Measurements from ENCODE around the gene HSP90AB1. TPM values are rescaled to one million over a fixed set of nuclear protein-coding genes. Genes with fewer than 3 reads are reported as not detected.

HSP90AB1 gene
- total and polyA plus RNA-seq, 9 of the 15 experiments (the other 6 are each of a cell fraction or from before 2014, with no cell fraction given), result 1,780 to 3,358 (median 2,262) TPM

DNA sequence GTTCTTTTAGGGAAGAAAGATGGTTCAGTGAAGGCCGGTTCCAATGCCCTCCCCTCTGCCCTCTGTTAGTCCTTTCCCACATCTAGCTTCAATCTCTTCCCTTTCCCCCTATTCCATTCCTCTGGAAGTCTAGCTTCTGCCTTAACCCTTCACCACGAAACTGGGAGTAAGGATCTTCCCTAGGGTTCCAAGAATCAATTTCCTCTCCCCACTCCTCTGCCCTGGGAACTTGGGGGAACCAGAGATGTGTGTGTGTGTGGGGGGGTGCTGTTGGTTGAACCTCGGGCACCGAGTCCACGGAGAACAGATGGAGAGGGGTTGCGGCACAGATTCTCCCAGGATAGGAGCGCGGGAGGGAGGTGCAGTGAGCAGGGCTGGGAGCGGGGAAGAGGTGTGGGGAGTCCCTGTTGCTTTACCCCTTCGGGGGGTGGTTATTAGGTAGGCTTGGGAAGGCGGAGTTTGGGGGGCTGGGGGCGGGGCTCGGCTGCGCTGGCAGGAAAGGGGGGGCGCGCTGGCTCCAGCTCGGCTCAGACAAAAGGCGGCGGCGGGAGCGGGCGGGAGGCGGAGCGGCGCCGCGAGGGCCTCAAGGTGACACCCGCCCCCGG lies 23.1 kb downstream of the HSP90AB1 start, which contains the start of gene TMEM151B:
Gene TMEM151B (plus strand): TSS at position 530 of the 605 bp plus-strand sequence. CDS start 293 bp downstream, outside the sequence.
- H3K9ac ChIP-seq (ENCODE audit: insufficient read depth in 1 of 2, low read depth in 2 of 2, low read length in 2 of 2), result no peak within 1 kb of the TSS
- peaks cover 46 to 53% of the 10 kb centered on the region in 2 experiments for H3K27me3 ChIP-seq (ENCODE audit: control insufficient read depth in 2 of 2, insufficient read depth in 2 of 2, low read length in 2 of 2)
- DNase-seq (ENCODE audit: extremely low read depth in 1 of 4, low spot score in 3 of 4) (no peak), ATAC-seq (no peak), FAIRE-seq (no peak)
- 15% methylated on average over 10 of the region's 29 CpGs for WGBS (ENCODE audit: insufficient coverage, low coverage, missing lambda C conversion rate)
- BruUV-seq (replicated peaks), result no TSS peak
- peak within 1 kb of the TSS; percentile 21; the same call in 1 of the 2 replicates for H3K4me3 ChIP-seq
- H3K4me1 ChIP-seq (replicated peaks in 1 of 2; ENCODE audit: control insufficient read depth in 2 of 2, insufficient read depth in 2 of 2, low read length in 2 of 2), result peaks cover 0 to 20% of the 10 kb centered on the region in 2 experiments; a peak in 2 of 5 replicates
- in situ Hi-C loops (cut with MboI) (loop anchor here (5.0 kb wide), 1 partner anchor 72 kb away; the partner anchor contains the start of gene SPATS1), intact Hi-C loops (cut with micrococcal nuclease) (loop anchor here (2.0 to 5.0 kb wide), 2 partner anchors 173 to 187 kb away; no protein-coding TSS in a partner anchor)
- ChIA-PET POLR2A (interaction anchor here (0.6 to 4.7 kb wide), 6 partner anchors 9 to 132 kb away, joined by 3 to 24 read pairs (median 3); partner anchors contain the start of gene HSP90AB1), CTCF (ENCODE audit: low intra/inter-chr PET ratio) (interaction anchor here (4.6 kb wide), 1 partner anchor 68 kb away, joined by 61 read pairs; no protein-coding TSS in a partner anchor)
- no peaks in the 10 kb centered on the region for H3K9me1 ChIP-seq (ENCODE audit: control insufficient read depth, insufficient read depth, low read length)
- H2AFZ ChIP-seq (ENCODE audit: low read depth, low read length), result no peak within 1 kb of the TSS
- H3K27ac ChIP-seq (ENCODE audit: extremely low read depth, low read depth, low read length), result no peak within 1 kb of the TSS
- TF ChIP-seq, protein P1, sequence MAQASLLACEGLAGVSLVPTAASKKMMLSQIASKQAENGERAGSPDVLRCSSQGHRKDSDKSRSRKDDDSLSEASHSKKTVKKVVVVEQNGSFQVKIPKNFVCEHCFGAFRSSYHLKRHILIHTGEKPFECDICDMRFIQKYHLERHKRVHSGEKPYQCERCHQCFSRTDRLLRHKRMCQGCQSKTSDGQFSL (CRISPR knock-in tag; IDR thresholded peaks at IDR 0.05), result peak; percentile 62; the same call in 1 of the 2 replicates
- TF ChIP-seq, protein P1 (tag; IDR thresholded peaks at IDR 0.05), result no peak
- TF ChIP-seq, protein P2, sequence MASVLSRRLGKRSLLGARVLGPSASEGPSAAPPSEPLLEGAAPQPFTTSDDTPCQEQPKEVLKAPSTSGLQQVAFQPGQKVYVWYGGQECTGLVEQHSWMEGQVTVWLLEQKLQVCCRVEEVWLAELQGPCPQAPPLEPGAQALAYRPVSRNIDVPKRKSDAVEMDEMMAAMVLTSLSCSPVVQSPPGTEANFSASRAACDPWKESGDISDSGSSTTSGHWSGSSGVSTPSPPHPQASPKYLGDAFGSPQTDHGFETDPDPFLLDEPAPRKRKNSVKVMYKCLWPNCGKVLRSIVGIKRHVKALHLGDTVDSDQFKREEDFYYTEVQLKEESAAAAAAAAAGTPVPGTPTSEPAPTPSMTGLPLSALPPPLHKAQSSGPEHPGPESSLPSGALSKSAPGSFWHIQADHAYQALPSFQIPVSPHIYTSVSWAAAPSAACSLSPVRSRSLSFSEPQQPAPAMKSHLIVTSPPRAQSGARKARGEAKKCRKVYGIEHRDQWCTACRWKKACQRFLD (CRISPR knock-in tag; IDR thresholded peaks at IDR 0.05), result no peak
- TF ChIP-seq EZH2 (IDR thresholded peaks at IDR 0.05; ENCODE audit: borderline replicate concordance, low read depth, low read length), result 0 out of 2 replicates have a peak, but pooled peaks have one; percentile 80
- H3K9me3 ChIP-seq (replicated peaks; ENCODE audit: control insufficient read depth, insufficient read depth, low read depth, low read length), result no peaks in the 10 kb centered on the region
- peaks cover 2% of the 10 kb centered on the region; the same call in 2 of the 3 replicates for H3K79me2 ChIP-seq (ENCODE audit: control insufficient read depth, insufficient read depth, low read length)
- H3K36me3 ChIP-seq (ENCODE audit: control insufficient read depth, insufficient read depth, low read length), result no peaks in the 10 kb centered on the region
- H4K20me1 ChIP-seq (replicated peaks; ENCODE audit: control insufficient read depth, insufficient read depth, low read length), result peaks cover 6% of the 10 kb centered on the region; the same call in 1 of the 2 replicates
- H3K4me2 ChIP-seq (ENCODE audit: insufficient read depth, low read length), result no peak within 1 kb of the TSS; the same call in 1 of the 2 replicates

Data from K562 (cell line).